HepG2 (cell line): ENCODE results near the gene POLR3K. TPM values are rescaled to one million over a fixed set of nuclear protein-coding genes. Genes with fewer than 3 reads are reported as not detected.
A peak's percentile ranks its signal among the peaks of the same experiment; 100 is the strongest.

Experiments
- AKAP8 ChIP-seq: sonication (generic); formaldehyde crosslinking; IDR thresholded peaks from 2 replicates; pipeline ENCODE4 v1.5.1; 2020; ENCODE audit warnings: mild to moderate bottlenecking, missing genetic modification reagents
- HMGA1 ChIP-seq: sonication (generic); formaldehyde crosslinking; conservative IDR thresholded peaks from 2 replicates; pipeline ENCODE4 v1.4.0; 2020; ENCODE audit warnings: missing genetic modification reagents
- MEIS1 ChIP-seq: sonication (generic); formaldehyde crosslinking; IDR thresholded peaks from 2 replicates; pipeline ENCODE4 v1.9.0; 2021; ENCODE audit warnings: mild to moderate bottlenecking, missing genetic modification reagents, moderate library complexity, borderline replicate concordance
- MIER3 ChIP-seq: IDR thresholded peaks from 2 replicates; pipeline ENCODE4 v1.6.1; 2016; ENCODE audit warnings: missing compliant biosample characterization, borderline replicate concordance
- NR2F1 ChIP-seq, 2 experiments: fragments of 450-650 bp in 1 of 2; formaldehyde crosslinking in 1 of 2; IDR thresholded peaks; 2 replicates each; pipeline versions ENCODE4 v1.5.0 to v1.6.1; 2016 to 2020; ENCODE audit warnings: mild to moderate bottlenecking in 1 of 2, missing compliant biosample characterization in 1 of 2, missing genetic modification reagents in 1 of 2, moderate library complexity in 1 of 2
- RFX3 ChIP-seq: IDR thresholded peaks from 2 replicates; pipeline ENCODE4 v1.6.1; 2016; ENCODE audit warnings: missing biosample characterization, missing genetic modification reagents
- SALL1 ChIP-seq: sonication (generic); formaldehyde crosslinking; IDR thresholded peaks from 2 replicates; pipeline ENCODE4 v1.8.0; 2022; ENCODE audit warnings: mild to moderate bottlenecking, missing genetic modification reagents
- SOX6 ChIP-seq, 2 experiments: fragments of 450-650 bp in 1 of 2; sonication (generic) in 1 of 2; formaldehyde crosslinking in 1 of 2; IDR thresholded peaks; 2 replicates each; pipeline versions ENCODE4 v1.4.0 to v1.6.1; 2017 to 2020; ENCODE audit warnings: antibody characterized with exemption in 1 of 2, mild to moderate bottlenecking in 1 of 2, missing genetic modification reagents in 1 of 2
- TFDP2 ChIP-seq: sonication (generic); formaldehyde crosslinking; IDR thresholded peaks from 2 replicates; pipeline ENCODE4 v1.4.0; 2020; ENCODE audit warnings: missing genetic modification reagents
- ZBTB38 ChIP-seq: sonication (generic); formaldehyde crosslinking; IDR thresholded peaks from 2 replicates; pipeline ENCODE4 v1.5.1; 2020; ENCODE audit warnings: mild to moderate bottlenecking, missing genetic modification reagents
- ZBTB42 ChIP-seq: sonication (generic); formaldehyde crosslinking; IDR thresholded peaks from 2 replicates; pipeline ENCODE4 v1.5.0; 2020; ENCODE audit warnings: mild to moderate bottlenecking, missing genetic modification reagents
- ZNF512B ChIP-seq: sonication (generic); formaldehyde crosslinking; IDR thresholded peaks from 2 replicates; pipeline ENCODE4 v1.5.1; 2020; ENCODE audit warnings: missing genetic modification reagents, mild to moderate bottlenecking, borderline replicate concordance
- ZNF704 ChIP-seq: sonication (generic); formaldehyde crosslinking; IDR thresholded peaks from 2 replicates; pipeline ENCODE4 v1.8.1; 2023; ENCODE audit warnings: mild to moderate bottlenecking, inconsistent platforms, moderate library complexity, missing genetic modification reagents, borderline replicate concordance
- ZSCAN31 ChIP-seq: sonication (generic); formaldehyde crosslinking; IDR thresholded peaks from 2 replicates; pipeline ENCODE4 v1.5.0; 2020; ENCODE audit warnings: low read depth, mild to moderate bottlenecking, missing genetic modification reagents
- ZSCAN5A ChIP-seq: sonication (generic); formaldehyde crosslinking; IDR thresholded peaks from 2 replicates; pipeline ENCODE4 v1.8.0; 2022; ENCODE audit warnings: mild to moderate bottlenecking, missing genetic modification reagents, borderline replicate concordance
- polyA plus RNA-seq, 8 experiments: library from polyadenylated mRNA; depleted of rRNA in 3 of 8; stranded (reverse) in 7 of 8; unstranded in 1 of 8; fragments of >200 nt; fragmentation: Illumina TruSeq in 4 of 8; extraction: Trizol in 4 of 8; gene quantifications; 2 replicates each; pipeline versions ENCODE4 v1.2.1 to v1.2.3, GENCODE V29; 2011 to 2016; ENCODE audit warnings: low read depth in 4 of 8, missing spikeins in 1 of 8, mixed read lengths in 1 of 8; ENCODE audit not compliant: insufficient read depth in 1 of 8
- total RNA-seq, 5 experiments: library from RNA; depleted of rRNA; stranded (reverse); fragments of >200 nt; fragmentation: Illumina TruSeq; extraction: Trizol; gene quantifications; 2 replicates each; pipeline ENCODE4 v1.2.3, GENCODE V29; 2016; ENCODE audit warnings: low read depth in 1 of 5
- TF ChIP-seq, protein P1 (sequence below): sonication (generic); formaldehyde crosslinking; IDR thresholded peaks from 2 replicates; pipeline ENCODE4 v1.5.0; 2020; ENCODE audit warnings: missing genetic modification reagents, mild to moderate bottlenecking, borderline replicate concordance

POLR3K gene
- total and polyA plus RNA-seq, 2 of the 13 experiments (the other 11 are each of a cell fraction or from before 2014, with no cell fraction given) = 14.8 to 18.8 TPM

DNA sequence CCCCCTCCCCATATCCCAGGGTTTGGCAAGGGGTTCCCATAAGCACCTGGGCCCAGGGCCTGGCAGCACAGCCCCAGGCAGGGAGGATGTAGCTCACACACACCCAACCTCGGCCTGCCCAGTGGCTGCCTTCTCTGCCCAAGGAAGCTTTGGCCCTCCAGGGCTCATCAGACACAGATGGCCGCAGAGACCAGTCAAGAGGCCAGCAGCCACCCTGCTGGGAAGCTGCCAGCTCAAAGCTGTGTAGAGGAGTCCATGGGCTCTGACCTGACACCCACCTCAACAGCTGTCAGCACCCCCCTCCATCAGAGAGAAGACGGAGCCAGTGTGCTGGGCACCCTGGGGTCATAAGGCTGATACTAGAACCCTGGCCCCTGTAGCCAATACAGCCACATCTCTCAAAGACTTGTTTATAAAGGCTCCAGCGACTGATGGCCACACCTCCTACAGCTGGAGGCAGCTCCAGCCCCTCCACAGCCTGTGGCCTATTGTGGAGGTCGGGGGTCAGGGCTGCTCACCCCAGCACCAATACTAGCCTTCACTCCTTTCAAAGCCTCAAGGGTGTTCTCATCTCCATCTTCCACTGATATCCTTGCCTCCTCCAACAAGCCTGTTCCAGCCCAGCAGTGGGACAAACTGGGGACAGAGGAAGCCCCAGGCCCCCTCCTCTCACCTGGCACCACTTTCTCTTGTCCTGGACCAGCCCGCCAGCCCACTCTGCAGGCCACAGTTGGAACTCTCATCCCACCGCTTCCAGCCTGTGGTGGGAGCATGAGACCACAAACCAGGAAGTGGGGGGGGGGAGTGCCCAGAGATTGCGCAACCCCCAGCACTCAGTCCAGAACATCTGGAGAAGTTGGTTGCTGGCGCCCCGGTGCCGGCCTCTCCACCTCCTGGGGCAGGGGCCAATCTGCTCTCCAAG is 22.4 kb upstream of the POLR3K start (continued):
- peak; percentile 85 for TF ChIP-seq ZSCAN5A (CRISPR knock-in tag)
- TF ChIP-seq HMGA1 (CRISPR knock-in tag) = no peak
- TF ChIP-seq, protein P1, sequence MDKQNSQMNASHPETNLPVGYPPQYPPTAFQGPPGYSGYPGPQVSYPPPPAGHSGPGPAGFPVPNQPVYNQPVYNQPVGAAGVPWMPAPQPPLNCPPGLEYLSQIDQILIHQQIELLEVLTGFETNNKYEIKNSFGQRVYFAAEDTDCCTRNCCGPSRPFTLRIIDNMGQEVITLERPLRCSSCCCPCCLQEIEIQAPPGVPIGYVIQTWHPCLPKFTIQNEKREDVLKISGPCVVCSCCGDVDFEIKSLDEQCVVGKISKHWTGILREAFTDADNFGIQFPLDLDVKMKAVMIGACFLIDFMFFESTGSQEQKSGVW (CRISPR knock-in tag) = no peak
- 0 out of 4 replicates have a peak, but pooled peaks of 1 of the 2 experiments have one; percentile 48 for TF ChIP-seq NR2F1 (CRISPR knock-in tag; IDR thresholded peaks at IDR 0.05)
- no peak for TF ChIP-seq MIER3 (CRISPR knock-in tag)
- TF ChIP-seq ZBTB42 (CRISPR knock-in tag) = peak; percentile 99
- TF ChIP-seq AKAP8 = peak; percentile 25
- TF ChIP-seq ZBTB38 (CRISPR knock-in tag) = no peak
- peak; percentile 56 for TF ChIP-seq SALL1 (CRISPR knock-in tag)
- TF ChIP-seq RFX3 = no peak
- no peak for TF ChIP-seq ZNF512B (CRISPR knock-in tag)
- no peak for TF ChIP-seq SOX6 (IDR thresholded peaks at IDR 0.05)
- TF ChIP-seq SOX6 (CRISPR knock-in tag; IDR thresholded peaks at IDR 0.05) = peak; percentile 48; the same call in 1 of the 2 replicates
- 0 out of 2 replicates have a peak, but pooled peaks have one; percentile 14 for TF ChIP-seq TFDP2
- TF ChIP-seq MEIS1 (CRISPR knock-in tag) = no peak; the same call in 1 of the 2 replicates
- no peak for TF ChIP-seq ZSCAN31 (CRISPR knock-in tag)
- TF ChIP-seq ZNF704 (CRISPR knock-in tag) = 0 out of 2 replicates have a peak, but pooled peaks have one; percentile 47
